ENCODE results near the gene KRTAP15-1.
A peak's percentile ranks its signal among the peaks of the same experiment; 100 is the strongest.

Gene KRTAP15-1

GRCh38 chr21:30439975-30440374 lies at the start of gene KRTAP15-1:
TSS of gene KRTAP15-1 (plus strand) at chr21:30440275. CDS start at chr21:30440328, 53 bp downstream.
- no peak for DNase-seq (ENCODE audit: low spot score)

- no peak for DNase-seq (ENCODE audit: low spot score)
Measured at GRCh38 chr21:30391492-30392025, 48.5 kb upstream of the KRTAP15-1 start.

GRCh38 chr21:30395731-30396130 lies 44.3 kb upstream of the KRTAP15-1 start, which contains the start of gene KRTAP13-1:
TSS of gene KRTAP13-1 (plus strand) at chr21:30396031. CDS start at chr21:30396087, 56 bp downstream.
- DNase-seq (ENCODE audit: low spot score) = no peak

DNA sequence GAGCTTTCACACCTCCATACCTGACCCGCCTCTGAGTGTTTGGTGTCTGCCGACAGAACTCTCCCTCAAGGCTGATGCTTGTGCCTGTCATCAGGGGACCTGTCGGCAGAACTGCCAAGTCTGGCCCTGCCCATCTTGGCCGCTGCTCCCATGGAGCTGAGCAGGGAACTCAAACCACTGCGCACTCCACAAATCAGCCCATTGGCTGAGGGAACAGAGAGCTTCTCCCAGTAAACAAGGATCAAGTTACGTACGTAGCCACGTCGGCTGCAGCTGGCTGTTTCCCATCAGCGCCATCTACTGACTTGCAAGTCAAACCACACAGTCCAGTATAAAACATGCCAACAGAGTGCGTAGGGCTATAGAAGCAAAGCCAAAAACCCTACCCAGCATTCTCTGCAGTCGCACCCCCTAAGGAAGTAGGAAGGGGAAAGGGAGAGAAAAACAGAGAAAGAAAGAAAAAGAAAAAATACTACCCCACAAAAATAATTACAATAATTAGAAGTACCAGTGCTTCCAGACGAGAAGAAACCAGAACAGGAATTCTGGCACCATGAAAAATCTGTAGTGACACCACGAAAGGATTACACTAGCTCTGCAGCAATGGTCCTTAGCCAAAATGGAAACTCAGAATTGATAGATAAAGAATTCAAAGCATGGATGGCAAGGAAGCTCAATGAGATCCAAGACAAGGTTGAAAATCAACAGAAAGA lies 31.1 kb upstream of the KRTAP15-1 start:
- DNase-seq (ENCODE audit: low spot score) = peak; percentile 11

DNA sequence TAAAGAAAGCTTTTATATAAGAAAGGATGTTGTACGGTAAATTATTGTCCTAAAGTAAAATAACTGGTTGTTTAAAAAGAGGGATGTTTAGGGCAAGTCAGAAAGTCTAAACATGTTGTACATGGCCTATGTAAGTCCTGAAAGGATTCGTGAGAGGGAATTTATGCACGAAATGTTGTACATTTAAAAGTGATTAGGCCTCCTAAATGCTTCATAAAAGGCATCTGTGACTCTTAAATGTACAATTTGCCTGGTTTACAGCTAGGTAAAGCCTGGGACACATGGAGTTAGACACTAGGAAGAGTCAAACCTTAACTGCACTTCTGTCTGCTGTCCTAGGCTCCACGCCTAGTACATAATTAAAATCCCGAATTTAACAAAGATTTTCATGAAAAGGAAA lies 24.1 kb upstream of the KRTAP15-1 start:
- DNase-seq (ENCODE audit: low spot score) = no peak

DNA sequence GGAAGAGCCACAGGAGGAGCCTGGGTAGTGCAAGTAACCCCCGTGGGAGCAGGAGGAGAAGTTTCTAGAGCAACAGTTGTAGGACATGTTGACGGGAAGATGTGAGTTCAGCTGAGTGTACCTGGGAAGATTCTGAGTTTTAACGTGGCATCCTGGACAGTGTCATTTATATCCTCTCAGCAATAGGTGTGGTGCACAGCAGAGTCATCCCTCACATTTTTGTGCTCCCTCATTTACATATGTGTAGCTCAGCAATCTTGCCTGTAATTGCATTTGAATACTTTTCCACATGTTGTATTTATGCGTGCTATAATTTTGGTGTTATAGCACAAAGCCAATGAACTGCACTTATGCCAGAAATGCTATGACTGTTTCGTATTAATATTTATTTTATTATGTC lies 14.2 kb upstream of the KRTAP15-1 start, which contains the start of gene KRTAP13-3:
Gene KRTAP13-3, minus strand, starts transcription at position 101 of the 400 bp plus-strand sequence. Its CDS starts 14 bp downstream, at position 87.
- DNase-seq (ENCODE audit: low spot score) = no peak

DNA sequence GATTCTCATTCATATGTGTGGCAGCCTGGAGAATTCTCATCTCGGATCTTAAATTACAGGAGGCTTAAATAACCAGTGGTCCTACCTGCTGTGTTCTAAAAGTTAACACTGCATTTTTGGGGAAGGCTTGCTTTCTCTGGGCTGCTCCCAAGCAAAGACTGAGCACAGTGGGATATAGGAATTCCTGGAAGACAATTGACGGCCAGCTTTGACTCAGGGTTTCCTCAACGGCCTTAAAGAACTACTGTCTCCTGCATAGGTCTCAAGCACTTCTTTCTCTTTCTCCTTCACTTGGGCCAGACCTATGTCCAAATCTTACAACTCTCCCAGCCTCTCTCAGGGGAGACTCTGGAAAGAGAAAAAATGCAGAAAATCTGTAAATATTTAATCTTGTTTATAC lies 13.3 kb upstream of the KRTAP15-1 start:
- no peak for DNase-seq (ENCODE audit: low spot score)

GRCh38 chr21:30430170-30430655 lies 9.9 kb upstream of the KRTAP15-1 start, which contains the start of gene KRTAP13-4:
TSS of gene KRTAP13-4 (plus strand) at chr21:30430220. CDS start at chr21:30430276, 56 bp downstream.
- no peak for DNase-seq (ENCODE audit: low spot score)

GRCh38 chr21:30434033-30434631 lies 5.9 kb upstream of the KRTAP15-1 start:
- DNase-seq (ENCODE audit: low spot score) = peak; percentile 12

GRCh38 chr21:30437010-30437565 lies 3.0 kb upstream of the KRTAP15-1 start:
- no peak for DNase-seq (ENCODE audit: low spot score)

- DNase-seq (ENCODE audit: low spot score) = no peak
Measured at GRCh38 chr21:30443226-30443625, 3.2 kb downstream of the KRTAP15-1 start.

DNA sequence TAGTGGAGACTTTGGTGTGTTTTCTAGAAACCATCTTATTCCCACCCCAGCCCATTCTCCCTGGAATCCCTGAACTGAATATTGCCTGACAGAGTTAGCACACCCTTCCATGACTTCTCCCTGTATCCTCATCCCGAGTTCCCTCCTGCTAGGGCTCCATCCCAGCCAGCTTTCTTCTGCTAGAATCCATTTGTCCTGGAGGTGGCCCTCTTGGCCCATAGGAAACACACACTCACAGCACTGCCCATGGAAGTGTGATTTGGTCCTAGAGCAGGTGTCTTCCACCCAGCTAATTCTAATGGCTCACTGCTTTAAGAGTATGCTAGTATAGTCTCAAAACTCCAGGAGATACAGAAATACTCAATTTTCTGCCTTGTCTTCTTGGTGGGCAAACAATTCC lies 4.1 kb downstream of the KRTAP15-1 start:
- peak; percentile 4 for DNase-seq (ENCODE audit: low spot score)

DNA sequence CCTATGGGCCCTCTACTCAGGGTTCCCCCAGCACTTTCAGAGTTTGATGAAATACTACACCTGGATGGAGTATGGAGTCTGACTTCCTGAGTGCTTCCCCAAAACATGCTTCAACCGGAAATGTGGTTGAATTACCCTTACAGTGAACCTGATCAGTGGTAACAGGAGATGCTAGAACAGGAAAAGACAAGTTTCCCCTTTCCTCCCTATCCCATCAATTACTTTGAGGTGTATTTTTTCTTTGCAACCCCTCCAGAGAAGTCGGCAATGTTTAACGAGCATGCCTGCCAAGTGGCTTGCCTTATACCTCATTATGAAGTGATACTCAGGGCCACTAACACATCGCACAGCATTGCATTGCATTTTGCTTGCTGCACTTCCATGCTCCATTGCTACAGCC lies 7.0 kb downstream of the KRTAP15-1 start:
- no peak for DNase-seq (ENCODE audit: low spot score)

DNA sequence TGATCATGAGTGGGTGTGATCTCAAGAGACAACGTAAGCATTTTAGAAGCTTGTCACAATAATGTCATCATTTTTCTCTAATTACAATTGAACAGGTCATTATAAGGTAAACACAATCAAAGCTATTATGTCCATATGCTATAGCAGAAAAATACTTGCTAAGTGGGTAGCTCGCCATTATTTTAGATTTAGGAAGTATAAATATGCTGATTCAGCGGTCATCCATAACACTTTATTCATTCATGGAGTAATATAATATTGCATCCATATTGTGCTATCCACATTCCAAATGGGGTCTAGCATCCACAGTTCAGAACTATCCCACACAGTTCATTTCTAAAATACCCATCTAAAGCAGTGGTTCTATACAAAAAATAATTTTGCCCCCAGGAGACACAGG lies 8.4 kb downstream of the KRTAP15-1 start:
- DNase-seq (ENCODE audit: low spot score) = no peak

DNA sequence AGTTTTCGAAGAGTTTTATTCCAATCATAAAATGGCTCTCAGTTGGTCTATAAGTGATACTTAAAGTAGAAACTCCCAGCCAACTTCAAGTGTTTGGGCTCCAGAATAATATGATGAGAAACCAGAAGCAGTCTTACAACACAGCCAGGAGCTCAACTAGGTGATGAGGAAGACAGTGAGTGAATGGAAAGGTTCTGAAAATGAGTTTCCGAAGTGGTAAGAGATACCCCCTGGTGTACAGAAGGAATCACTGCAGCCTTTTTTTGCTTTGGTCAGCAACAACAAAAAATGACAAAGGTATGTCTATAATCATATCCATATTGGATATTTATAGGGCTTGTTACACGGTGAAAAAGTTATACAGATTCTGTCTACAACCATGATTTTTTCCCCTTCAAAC lies 23.6 kb downstream of the KRTAP15-1 start:
- DNase-seq (ENCODE audit: low spot score) = no peak

- no peak for DNase-seq (ENCODE audit: low spot score)
Measured at GRCh38 chr21:30468900-30469714, 29.0 kb downstream of the KRTAP15-1 start.

DNA sequence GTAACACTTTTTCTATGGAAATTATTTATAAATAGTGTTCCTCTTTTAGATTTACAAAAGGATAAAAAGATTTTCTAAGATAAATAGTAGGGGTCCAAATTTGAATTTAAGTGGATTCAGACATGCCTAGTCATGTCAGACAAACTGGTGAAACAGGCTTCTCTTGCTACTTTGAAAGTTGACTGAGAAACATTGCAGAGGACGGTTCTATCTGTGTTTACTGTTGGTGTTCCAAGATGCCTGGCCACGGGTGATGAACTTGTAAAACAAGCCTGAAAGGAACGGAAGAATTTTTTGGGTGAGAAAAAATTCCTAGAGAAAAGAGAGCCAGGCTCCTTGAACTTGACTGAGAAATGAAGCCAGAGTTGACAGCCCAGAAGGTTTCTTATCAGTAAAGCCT lies 37.9 kb downstream of the KRTAP15-1 start:
- DNase-seq (ENCODE audit: low spot score) = no peak

- no peak for DNase-seq (ENCODE audit: low spot score)
Measured at GRCh38 chr21:30479259-30479658, 39.2 kb downstream of the KRTAP15-1 start.

DNA sequence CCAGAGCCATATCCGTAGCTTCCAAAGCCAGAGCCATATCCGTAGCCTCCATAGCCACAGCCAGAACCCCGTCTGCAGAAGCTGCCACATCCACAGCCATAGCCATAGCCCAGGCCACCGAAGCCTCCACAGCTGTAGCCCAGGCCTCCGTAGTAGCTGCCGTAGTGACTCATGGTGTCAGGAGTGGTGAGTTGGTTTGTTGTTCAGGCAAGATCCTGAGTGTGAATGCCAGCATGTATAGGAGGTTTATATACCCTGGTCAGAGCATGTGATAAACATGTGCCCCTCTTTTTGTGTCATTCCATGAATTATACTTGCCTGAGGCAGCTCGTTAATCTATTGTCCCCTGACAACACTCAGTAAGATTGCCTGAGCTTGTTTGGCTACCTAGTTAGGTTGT lies 40.1 kb downstream of the KRTAP15-1 start, which contains the start of gene KRTAP19-1:
Gene KRTAP19-1, minus strand, starts transcription at position 223 of the 400 bp plus-strand sequence. Its CDS starts 50 bp downstream, at position 173.
- no peak for DNase-seq (ENCODE audit: low spot score)

DNA sequence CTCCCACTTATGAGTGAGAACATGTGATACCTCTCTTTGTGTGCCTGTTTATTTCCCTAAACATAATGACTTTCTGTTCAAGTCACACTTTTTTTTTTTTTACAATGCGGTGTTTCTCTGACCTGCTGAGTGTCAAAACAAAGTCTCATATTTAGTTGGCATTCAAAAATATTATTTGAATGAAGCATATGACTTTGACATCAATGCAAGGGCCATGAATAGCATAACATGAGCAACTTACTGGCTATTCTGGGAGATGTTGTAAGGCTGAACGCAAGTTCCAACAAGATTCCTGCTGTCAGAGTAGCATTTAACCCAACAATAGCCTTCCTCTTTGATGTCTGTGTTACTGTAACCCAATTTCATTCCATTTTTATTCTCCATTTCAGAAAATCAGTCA lies 42.1 kb downstream of the KRTAP15-1 start:
- DNase-seq (ENCODE audit: low spot score) = no peak

DNA sequence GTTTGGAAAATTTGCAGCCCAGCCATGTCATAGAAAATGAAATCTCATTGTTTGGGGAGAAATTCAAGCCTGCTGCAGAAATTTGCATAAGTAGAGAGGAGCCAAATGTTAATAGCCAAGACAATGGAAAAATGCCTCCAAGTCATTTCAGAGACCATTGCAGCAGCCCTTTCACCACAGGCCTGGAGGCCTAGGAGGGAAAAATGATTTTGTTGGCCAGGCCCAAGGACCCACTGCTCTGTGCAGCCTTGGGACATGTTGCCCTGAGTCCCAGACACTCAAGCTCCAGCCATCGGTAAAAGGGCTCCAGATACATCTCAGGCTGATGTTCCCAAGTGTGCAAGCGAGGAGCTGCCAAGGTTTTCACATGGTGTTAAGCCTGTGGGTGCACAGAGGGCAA lies 46.1 kb downstream of the KRTAP15-1 start:
- DNase-seq (ENCODE audit: low spot score) = no peak

DNA sequence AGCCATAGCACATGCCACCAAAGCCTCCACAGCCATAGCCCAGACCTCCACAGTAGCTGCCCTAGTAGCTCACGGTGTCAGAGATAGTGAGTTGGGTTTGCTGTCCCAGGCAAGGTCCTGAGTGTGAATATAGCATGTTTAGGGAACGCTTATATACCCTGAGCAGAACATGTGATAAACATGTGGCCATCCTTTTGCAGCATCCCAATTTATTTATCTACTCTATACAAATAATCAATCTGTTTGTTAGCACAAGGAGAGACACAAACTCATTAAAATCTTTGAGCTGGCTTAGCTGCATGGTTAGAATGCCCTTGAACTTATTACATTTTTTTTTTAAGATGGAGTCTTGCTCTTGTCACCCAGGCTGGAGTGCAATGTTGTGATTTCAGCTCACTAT lies 47.3 kb downstream of the KRTAP15-1 start, which contains the start of gene KRTAP19-2:
Gene KRTAP19-2, minus strand, starts transcription at position 101 of the 400 bp plus-strand sequence. Its CDS starts 88 bp downstream, at position 13.
- DNase-seq (ENCODE audit: low spot score) = no peak

Measured in pons (tissue), 1 donor.